HG02610 (cell line): Measurements from ENCODE around the gene SFMBT2.

Experiments
- ATAC-seq: cut with Tn5 transposase; IDR thresholded peaks from one replicate; pipeline ENCODE4 v1.9.1; 2021; ENCODE audit warnings: mild to moderate bottlenecking, moderate library complexity; ENCODE audit not compliant: unreplicated experiment

SFMBT2 gene

GRCh38 chr10:7372504-7372903, 38.3 kb downstream of the SFMBT2 start:
- no peak for ATAC-seq

DNA sequence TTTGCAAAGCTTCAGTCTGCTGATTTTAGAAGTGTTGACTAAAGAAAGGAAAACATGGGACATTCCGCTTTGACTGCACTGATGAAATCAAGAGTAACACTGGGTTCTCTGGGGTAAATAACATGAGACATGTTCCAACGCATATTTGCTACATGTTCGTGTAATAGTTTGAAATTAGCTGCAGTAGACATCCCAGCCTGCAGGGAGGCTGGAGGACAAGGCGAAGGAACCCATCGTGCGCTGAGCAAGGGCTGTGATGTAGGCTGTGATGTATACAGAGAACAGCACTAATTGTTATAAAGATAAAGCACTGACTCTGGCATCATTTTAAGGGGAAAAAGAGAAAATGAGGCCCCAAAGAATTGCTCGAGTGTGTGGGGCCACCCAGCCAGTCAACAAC, 40.3 kb downstream of the SFMBT2 start:
- ATAC-seq, result no peak

DNA sequence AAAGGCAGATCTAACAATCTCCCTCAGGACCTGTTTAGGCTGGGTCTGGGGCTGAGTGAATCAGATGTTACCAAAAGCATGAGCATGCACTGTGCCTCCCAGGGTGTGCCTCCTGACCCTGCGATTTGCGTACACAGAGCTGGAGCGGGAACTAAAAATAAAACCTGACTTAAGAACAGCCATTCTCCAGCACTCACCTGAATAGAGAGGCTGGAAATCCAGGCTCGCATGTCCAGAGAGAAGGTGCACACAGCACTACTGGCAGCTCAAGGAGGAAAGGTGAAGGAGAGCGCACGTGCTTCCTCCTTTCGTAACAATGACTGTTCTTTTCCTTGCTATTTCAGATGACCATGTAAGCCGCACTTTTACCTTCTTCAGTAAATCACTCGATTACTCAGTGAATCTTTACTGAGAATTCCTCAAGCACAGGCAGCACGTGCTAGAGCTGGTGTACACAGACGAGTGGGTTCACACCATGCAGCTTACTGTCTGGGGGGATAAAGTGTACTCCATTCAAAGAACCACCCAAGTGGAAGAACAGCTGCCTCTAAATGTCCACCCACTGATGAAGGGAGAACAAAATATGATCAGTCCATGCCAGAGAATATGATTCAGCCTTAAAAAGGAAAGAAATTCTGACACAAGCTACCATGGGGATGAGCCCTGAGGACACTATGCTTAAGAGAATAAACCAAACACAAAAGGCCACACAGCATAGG, 45.6 kb downstream of the SFMBT2 start:
- no peak for ATAC-seq

- ATAC-seq, result no peak
Measured at GRCh38 chr10:7364474-7364873, 46.4 kb downstream of the SFMBT2 start.

- ATAC-seq, result no peak
Measured at GRCh38 chr10:7363700-7364099, 47.1 kb downstream of the SFMBT2 start.

GRCh38 chr10:7362471-7362870, 48.4 kb downstream of the SFMBT2 start:
- ATAC-seq, result no peak

DNA sequence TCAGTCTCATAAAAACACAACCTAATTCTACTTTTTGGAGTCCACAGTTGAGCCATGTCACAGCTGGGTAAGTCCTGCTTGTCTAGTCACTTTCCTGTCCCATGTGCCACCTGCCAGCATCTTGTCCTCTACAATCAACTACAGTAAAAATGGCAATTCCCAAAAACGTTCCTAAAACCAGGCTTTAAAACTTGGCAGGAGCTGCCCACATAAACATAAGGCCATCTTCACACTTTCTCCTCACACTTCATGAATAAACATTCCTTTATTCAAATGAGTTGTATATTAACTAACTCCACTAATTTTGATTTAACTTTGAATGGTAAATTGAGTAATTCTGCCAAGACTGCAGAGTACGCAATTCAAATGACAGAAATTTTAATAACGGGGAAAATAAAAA, 49.5 kb downstream of the SFMBT2 start:
- no peak for ATAC-seq

- no peak for ATAC-seq
Measured at GRCh38 chr10:7359954-7360353, 50.9 kb downstream of the SFMBT2 start.

GRCh38 chr10:7359356-7359755, 51.5 kb downstream of the SFMBT2 start:
- no peak for ATAC-seq

- no peak for ATAC-seq
Measured at GRCh38 chr10:7357193-7357592, 53.6 kb downstream of the SFMBT2 start.

DNA sequence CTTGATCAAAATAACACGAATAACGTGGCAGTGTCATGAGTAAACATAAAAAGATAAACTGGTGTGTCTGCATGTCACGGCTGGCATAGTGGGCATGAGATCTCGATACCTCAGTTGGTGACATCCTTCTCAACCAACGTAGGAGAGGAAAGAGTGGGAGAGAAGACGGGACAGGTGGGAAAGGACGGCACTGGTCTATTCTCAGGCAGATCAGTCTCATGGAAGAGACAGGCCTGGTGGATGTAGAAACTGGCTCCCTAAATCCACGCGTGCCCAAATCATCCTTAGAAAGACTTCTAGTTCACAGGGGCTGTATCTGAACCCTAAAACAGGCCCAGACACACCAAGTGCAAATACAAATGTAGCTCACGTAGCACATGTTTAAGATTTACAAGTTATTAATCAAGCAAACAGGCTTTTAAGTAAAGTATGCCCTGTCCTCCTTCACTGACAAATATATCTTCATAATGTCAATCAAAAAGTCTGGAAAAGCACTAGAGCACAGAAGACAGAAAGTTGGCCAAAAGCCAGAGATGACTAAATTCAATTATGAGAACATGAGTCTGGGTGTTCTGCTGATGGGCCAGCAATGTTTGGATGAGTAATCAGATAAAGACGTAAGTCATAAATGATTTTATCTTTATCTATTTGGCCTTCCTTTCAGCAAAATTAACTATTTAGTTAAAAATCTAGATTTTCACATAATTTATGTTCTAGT, 56.3 kb downstream of the SFMBT2 start:
- ATAC-seq, result no peak

- no peak for ATAC-seq
Measured at GRCh38 chr10:7351894-7352293, 58.9 kb downstream of the SFMBT2 start.

GRCh38 chr10:7350541-7351195, 60.2 kb downstream of the SFMBT2 start:
- no peak for ATAC-seq

DNA sequence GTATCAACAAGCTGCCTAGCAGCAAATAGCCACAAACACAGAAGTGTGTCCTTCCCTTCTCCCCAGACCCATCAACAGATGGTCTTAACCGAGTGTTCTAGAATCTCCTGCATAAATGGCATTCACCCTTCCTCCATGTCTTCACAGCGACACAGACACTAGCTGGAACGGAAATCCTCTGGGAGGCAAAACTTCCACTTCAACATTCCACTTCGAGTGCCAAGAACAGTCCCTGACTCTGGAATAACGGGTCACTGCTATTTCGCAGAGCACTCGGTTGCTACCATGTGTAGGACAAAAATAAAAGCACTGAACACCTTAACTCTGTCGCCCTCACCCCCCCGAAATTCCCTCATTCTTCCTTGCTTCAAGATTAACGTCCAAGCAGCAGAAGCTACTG, 65.1 kb downstream of the SFMBT2 start:
- ATAC-seq, result no peak

DNA sequence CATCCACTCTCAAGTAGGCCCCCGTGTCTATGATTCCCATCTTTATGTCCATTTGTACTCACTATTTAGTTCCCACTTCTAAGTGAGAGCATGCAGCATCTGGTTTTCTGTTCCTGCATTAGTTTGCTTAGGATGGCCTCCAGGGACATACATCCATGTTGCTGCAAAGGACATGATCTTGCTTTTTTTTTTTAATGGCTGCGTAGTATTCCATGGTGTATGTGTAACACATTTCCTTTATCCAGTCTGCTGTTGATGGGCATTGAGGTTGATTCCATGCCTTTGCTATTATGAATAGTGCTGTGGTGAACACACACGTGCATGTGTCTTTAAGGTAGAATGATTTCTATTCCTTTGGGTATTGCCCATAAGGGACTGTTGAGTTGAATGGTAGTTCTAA, 67.8 kb downstream of the SFMBT2 start:
- ATAC-seq, result no peak

DNA sequence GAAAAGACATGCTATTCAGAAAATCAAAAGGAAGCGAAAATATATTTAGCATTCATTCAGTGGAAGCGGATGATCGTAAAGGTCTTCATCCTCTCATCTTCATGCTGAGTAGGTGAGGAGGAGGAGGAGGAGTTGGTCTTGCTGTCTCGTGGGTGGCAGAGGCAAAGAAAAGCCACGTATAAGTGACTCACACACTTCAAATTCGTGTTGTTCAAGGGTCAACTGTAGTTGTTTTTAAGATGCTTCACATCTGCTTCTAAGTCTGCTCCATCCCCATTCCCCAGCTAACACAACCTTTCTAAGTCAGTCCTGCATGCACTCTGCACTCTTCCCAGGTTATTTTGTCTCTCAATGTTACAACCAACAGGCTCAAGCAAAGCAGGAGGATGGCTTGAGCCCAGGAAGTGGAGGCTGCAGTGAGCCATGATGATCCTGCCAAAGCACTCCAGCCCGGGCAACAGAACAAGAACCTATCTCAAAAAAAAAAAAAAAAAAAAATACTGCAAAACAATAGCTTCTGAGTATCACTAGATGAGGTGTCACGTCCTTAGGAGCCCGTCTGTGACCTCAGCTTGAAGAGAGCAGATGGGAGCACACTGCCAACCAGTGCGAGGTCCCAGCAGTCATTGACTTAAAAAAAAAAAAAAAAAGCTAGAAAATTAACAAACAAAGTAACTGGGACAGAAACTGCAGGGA, 70.5 kb downstream of the SFMBT2 start:
- no peak for ATAC-seq

DNA sequence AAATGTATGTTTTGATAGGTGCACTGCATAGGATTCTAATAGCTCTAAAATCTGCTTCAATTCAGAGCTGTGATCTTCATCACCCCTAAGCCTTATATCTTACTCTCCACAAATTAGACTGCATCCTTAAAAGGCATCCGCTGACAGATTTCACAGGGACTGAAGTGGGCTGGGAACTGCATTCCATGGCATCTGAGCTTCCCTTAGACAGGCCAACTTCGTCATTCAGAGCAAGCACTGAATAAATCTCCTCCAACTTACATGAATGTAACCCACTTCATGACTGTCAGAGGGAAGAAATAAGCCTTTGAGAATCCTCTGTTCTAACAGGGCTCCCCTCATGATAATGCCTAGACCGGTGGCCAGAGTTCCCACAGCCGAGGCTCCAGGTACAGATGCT, 71.3 kb downstream of the SFMBT2 start:
- no peak for ATAC-seq

GRCh38 chr10:7338469-7338868, 72.4 kb downstream of the SFMBT2 start:
- ATAC-seq, result no peak

GRCh38 chr10:7337431-7338171, 73.2 kb downstream of the SFMBT2 start:
- peak; percentile 80 for ATAC-seq

DNA sequence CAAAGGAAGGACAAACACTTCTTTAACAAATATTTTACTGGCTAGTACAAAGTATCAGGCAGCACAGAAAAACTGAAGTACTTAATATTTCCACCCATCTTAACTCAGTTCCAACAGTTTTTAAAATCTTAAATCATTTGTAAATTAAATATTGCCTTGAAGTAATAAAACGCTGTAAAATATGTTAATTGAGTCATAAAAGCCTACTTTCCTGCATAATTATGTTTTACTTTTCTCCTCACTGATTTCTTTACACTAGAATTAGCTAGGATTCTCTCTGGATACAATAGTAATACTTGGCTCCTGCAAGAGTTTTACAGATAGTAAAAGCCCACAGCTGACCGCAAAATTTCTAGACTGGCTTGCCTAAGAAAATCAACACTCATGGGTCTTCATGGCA, 74.9 kb downstream of the SFMBT2 start:
- ATAC-seq, result no peak

GRCh38 chr10:7334642-7334964, 76.2 kb downstream of the SFMBT2 start:
- no peak for ATAC-seq
